ENCODE results near the gene MAP4.

GRCh38 chr3:47902746-47903145, 113.5 kb downstream of the MAP4 start:
- TF ChIP-seq CTCF (IDR thresholded peaks at IDR 0.05) (no peak), POLR2A (IDR thresholded peaks at IDR 0.05) (no peak)

Measured in Peyer's patch (tissue), 4 donors.